Immature natural killer cell (primary cell): ENCODE results near the gene TFB1M. TPM values are rescaled to one million over a fixed set of nuclear protein-coding genes. Genes with fewer than 3 reads are reported as not detected.
"Not testable (repeated sequence)": the region's sequence is repeated elsewhere in the genome, so short reads cannot be mapped to it uniquely, and the experiment has no call there.

Experiments
- DNase-seq, 3 donors: peaks; one replicate each; pipeline ENCODE4 v3.0.0; 2022; ENCODE audit warnings: mixed read lengths in 1 of 3
- H3K27ac Mint-ChIP-seq, 6 donors: one replicate each; pipeline ENCODE4 v1.8.0; 2020; ENCODE audit warnings: mixed read lengths in 6 of 6, mild to moderate bottlenecking in 5 of 6, inconsistent platforms in 4 of 6, moderate library complexity in 3 of 6
- H3K27me3 Mint-ChIP-seq, 3 donors: one replicate each; pipeline ENCODE4 v1.8.0; 2020 to 2021; ENCODE audit warnings: low read depth in 3 of 3, mild to moderate bottlenecking in 3 of 3, mixed read lengths in 3 of 3, moderate library complexity in 3 of 3, inconsistent platforms in 1 of 3
- H3K36me3 Mint-ChIP-seq, 3 donors: one replicate each; pipeline ENCODE4 v1.8.0; 2020; ENCODE audit warnings: mixed read lengths in 3 of 3, inconsistent platforms in 2 of 3, mild to moderate bottlenecking in 2 of 3
- H3K4me1 Mint-ChIP-seq, 2 donors: one replicate each; pipeline ENCODE4 v1.8.0; 2020; ENCODE audit warnings: inconsistent platforms in 2 of 2, mild to moderate bottlenecking in 2 of 2, mixed read lengths in 2 of 2, moderate library complexity in 1 of 2
- H3K4me3 Mint-ChIP-seq, 5 donors: one replicate each; pipeline ENCODE4 v1.8.0; 2020; ENCODE audit warnings: mild to moderate bottlenecking in 5 of 5, mixed read lengths in 5 of 5, inconsistent platforms in 3 of 5, moderate library complexity in 3 of 5
- H3K9me3 Mint-ChIP-seq, 6 donors: one replicate each; pipeline ENCODE4 v1.8.0; 2020; ENCODE audit warnings: mild to moderate bottlenecking in 6 of 6, mixed read lengths in 6 of 6, inconsistent platforms in 4 of 6, moderate library complexity in 3 of 6
- polyA plus RNA-seq, 3 donors: library from polyadenylated mRNA; unstranded; fragments of 300-500 nt; fragmentation: Illumina TruSeq; gene quantifications; one replicate each; pipeline ENCODE4 v1.2.3, GENCODE V29; 2021

The TFB1M gene
- polyA plus RNA-seq, 3 donors from 2014 or later: 7.8 to 16.1 (median 10.6) TPM

DNA sequence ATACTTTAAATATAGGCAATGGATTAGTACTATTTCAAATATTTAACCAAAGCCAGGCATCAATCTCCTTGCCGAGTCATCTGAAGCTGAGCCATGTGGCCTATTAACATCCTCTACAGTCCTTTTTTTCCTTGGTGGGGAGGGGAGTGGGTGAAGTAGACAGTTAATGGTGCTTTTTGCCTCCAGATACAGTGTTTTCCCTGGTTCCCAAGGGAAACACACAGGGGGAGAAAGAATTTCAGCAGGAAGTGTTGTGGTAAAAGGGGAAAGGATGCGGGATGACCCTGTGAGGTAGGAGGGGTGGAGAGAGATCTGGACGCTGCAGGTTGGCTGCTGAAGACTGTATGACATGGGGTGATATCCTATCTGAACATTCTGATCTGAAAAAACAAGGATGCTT lies 40.9 kb downstream of the TFB1M start:
- peak overlapping the region in 1 of 6 donors; percentile 1 for H3K27ac Mint-ChIP-seq
- H3K9me3 Mint-ChIP-seq: no peaks in the 10 kb centered on the region
- H3K36me3 Mint-ChIP-seq: peaks cover 3 to 15% (median 4%) of the 10 kb centered on the region in 3 donors
- no peak for DNase-seq
- H3K27me3 Mint-ChIP-seq: no peaks in the 10 kb centered on the region
- peaks cover 6% of the 10 kb centered on the region in 2 donors for H3K4me1 Mint-ChIP-seq
- no peak overlapping the region for H3K4me3 Mint-ChIP-seq

DNA sequence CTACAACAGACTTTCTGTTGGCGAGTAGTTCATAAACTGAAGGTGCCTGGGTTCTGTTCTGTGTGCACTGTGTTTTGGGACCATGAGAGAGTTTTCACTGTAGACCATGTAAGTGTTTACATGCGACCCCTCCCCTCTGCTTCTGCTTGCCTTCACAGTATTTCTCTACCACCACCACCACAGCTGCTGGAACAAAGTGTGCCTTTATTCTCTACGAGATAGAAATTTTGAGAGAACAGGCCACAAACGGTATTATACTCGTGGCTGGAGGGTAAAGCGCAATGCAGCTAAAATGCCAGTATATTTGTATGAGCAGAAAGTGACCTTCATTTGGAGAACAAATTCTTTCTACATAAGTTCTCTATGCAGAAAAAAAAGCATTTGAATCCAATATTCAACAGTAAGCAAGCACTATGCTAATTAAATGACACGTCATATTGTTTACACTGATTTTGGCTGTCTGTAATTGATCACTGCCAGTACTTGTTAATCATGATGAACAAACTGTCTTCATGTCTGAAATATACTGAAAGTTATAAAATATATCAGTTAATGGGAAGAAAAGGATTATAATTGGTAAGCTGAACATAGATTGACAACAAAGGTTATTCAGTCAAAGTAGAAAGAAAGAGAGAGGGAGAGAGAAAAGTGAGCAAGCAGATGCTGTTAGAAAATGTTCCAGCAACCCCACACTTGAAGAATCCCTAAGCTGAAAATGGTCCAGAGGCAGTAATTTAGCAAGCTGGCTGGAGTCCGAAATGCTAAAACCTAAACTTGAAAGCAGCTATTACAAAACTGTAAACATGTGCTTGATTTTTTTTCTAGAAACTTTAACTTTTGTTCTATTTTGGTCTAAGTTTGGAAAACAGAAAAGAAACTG lies 41.7 kb downstream of the TFB1M start:
- no peaks in the 10 kb centered on the region for H3K9me3 Mint-ChIP-seq
- no peaks in the 10 kb centered on the region for H3K27me3 Mint-ChIP-seq
- peak overlapping the region in 1 of 6 donors; percentile 17 for H3K27ac Mint-ChIP-seq
- H3K36me3 Mint-ChIP-seq: peaks cover 4 to 18% (median 7%) of the 10 kb centered on the region in 3 donors
- DNase-seq: no peak
- H3K4me3 Mint-ChIP-seq: no peak overlapping the region
- peaks cover 9 to 13% of the 10 kb centered on the region in 2 donors for H3K4me1 Mint-ChIP-seq

DNA sequence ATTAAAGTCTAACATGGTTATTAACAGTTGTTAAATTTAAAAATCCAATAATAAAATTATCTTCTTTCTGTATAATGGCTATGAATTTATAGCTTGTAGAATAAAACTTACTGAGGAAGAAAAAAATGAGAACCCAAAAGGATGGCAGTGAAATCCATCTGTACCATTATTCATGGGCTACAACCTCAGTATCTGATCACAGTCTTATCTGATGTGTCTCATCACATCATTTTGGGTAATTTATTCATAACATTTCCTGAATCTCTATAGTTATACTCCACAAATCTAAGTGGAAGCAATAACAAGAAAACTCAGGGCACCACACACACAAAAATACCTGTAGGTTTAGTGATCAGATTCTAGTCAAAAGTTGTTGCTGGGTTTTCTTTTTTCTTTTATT lies 43.1 kb downstream of the TFB1M start:
- DNase-seq: no peak
- Mint-ChIP-seq H3K27ac (no peak overlapping the region), H3K4me3 (no peak overlapping the region), H3K4me1 (peaks cover 10 to 13% of the 10 kb centered on the region in 2 donors), H3K36me3 (peaks cover 4 to 18% (median 4%) of the 10 kb centered on the region in 3 donors), H3K27me3 (no peaks in the 10 kb centered on the region), H3K9me3 (no peaks in the 10 kb centered on the region)

DNA sequence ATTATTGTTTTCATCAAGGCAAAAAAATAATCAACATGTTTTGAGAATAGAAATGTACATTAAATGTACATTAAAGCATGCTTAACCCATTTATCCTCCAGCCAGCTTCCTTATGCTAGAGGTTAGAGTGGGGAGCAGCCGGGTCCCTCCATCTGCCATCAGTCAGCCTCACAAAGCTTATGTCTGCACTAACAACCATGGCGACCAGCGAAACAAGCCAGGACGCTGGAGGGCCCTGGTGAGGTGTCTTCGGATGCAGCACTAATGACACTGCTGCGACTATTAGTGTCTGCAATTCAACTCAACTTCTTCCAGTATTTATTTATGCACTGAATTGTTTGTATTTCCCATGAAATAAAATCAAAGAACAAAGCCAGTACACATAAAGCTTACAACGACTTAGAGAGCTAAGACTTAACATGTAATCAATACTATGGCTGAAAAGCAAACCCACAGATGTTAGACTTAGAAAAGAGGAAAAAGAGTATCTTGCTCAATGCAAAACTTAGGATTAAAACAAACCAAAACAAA lies 43.7 kb downstream of the TFB1M start:
- no peak for DNase-seq
- Mint-ChIP-seq H3K27ac (no peak overlapping the region), H3K4me1 (peaks cover 10 to 13% of the 10 kb centered on the region in 2 donors), H3K36me3 (peaks cover 4 to 18% (median 4%) of the 10 kb centered on the region in 3 donors), H3K27me3 (no peaks in the 10 kb centered on the region), H3K4me3 (no peak overlapping the region), H3K9me3 (no peaks in the 10 kb centered on the region)

DNA sequence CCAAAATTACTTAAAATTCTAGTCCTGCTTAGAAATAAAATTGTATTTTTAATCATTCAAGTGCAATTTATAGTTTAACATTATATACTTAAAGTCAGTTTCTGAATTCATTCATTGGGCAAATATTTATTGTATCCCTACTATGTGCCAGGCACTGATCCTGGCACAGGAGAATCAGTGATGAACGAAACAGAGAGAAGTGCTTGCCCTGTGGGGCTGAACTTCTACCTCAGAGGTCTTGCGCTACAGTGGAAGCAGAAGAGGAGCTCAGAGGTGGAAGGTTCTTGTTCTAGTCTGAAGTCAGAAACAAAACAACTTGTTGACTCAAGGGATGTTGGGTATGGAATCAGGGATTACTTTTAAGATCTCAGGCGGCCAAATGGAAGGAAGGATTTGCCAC lies 44.5 kb downstream of the TFB1M start:
- DNase-seq: no peak
- H3K27ac Mint-ChIP-seq: peak overlapping the region in 1 of 6 donors; percentile 51
- H3K9me3 Mint-ChIP-seq: no peaks in the 10 kb centered on the region
- peaks cover 9 to 13% of the 10 kb centered on the region in 2 donors for H3K4me1 Mint-ChIP-seq
- H3K27me3 Mint-ChIP-seq: no peaks in the 10 kb centered on the region
- H3K36me3 Mint-ChIP-seq: peaks cover 4 to 19% (median 4%) of the 10 kb centered on the region in 3 donors
- H3K4me3 Mint-ChIP-seq: no peak overlapping the region

DNA sequence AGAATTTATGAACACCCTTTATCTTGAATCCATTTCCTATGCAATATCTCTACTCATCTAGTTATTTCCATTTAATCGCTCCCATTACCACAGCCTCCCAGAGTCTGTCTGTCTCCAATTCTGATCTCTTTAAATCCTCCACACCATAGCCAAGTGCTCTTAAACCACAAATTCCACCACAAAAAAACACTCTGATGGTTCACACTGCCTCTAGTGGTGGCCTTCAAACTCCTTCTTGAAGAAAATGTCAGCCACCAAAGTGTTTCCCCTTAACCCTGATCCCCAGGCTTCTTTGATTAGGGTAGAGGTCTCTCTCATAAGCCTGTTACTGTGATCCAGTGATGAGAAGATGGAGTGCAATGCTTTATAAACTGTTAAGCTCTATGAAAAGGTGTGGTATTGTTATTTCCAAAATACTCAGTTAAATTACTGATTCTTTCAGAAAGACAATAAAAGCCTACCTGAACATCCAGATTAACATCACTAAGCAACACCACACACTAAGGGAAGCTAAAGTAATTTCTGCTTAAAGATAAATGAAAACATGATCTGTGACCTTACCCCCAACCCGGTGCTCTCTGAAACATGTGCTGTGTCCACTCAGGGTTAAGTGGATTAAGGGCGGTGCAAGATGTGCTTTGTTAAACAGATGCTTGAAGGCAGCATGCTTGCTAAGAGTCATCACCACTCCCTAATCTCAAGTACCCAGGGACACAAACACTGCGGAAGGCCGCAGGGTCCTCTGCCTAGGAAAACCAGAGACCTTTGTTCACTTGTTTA lies 46.0 kb downstream of the TFB1M start:
- peaks cover 8 to 16% (median 9%) of the 10 kb centered on the region in 3 donors for H3K36me3 Mint-ChIP-seq
- peak; percentile 9 to 29 (median 22) for DNase-seq
- peak overlapping the region in 1 of 6 donors; percentile 17 for H3K27ac Mint-ChIP-seq

DNA sequence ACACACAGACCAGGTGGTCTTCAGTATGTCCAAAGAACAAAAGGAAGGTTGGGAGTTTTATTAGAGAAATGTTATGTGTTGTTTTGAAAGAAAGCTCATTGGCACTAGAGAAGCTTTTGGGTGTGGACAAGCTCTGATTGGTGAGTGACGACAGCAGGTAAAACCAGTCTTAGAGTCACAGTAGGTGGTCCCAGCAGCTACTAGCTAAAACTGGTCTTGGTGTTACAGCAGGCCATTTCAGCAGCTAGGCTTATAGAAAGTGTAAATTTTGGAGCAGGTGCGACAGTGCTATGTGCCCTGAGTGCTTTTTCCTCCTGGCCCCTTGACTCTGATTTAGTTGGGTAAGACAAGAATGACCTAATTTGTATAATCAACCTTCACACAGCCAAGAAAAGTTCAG lies 46.9 kb downstream of the TFB1M start:
- peaks cover 8 to 16% (median 9%) of the 10 kb centered on the region in 3 donors for H3K36me3 Mint-ChIP-seq
- peaks cover 8% of the 10 kb centered on the region in 2 donors for H3K4me1 Mint-ChIP-seq
- H3K4me3 Mint-ChIP-seq: no peak overlapping the region
- H3K27me3 Mint-ChIP-seq: no peaks in the 10 kb centered on the region
- no peak overlapping the region for H3K27ac Mint-ChIP-seq
- no peak for DNase-seq
- H3K9me3 Mint-ChIP-seq: no peaks in the 10 kb centered on the region

More for the DNA sequence above, 46.0 kb downstream of the TFB1M start:
- not testable (repeated sequence) for H3K4me1 Mint-ChIP-seq, H3K27me3 Mint-ChIP-seq, H3K4me3 Mint-ChIP-seq, H3K9me3 Mint-ChIP-seq

DNA sequence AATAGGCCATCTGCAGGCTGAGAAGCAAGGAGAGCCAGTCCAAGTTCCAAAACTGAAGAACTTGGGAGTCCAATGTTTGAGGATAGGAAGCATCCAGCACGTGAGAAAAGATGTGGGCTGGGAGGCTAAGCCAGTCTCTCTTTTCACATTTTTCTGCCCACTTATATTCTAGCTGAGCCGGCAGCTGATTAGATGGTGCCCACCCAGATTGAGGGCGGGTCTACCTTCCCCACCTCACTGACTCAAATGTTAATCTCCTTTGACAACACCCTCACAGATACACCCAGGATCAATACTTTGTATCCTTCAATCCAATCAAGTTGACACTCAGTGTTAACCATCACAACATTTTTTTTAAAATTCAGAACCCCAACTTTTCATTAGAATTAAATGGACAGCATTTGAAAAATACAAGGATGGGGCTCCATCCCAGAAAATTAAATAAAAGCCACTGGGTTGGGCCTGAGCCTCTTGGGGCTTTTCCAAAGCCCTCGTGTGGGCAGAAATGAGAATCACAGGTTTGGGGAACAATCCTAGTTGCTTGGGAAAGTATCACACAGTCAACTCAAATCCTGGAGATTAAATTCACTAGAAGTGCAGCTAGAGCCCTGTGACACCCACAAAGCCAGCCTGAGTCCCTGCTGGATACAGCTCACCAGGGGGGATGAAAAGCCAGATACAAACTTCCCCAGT lies 48.3 kb downstream of the TFB1M start:
- peaks cover 0 to 2% (median 0%) of the 10 kb centered on the region in 3 donors for H3K27me3 Mint-ChIP-seq
- peaks cover 8 to 16% (median 9%) of the 10 kb centered on the region in 3 donors for H3K36me3 Mint-ChIP-seq
- peaks cover 7 to 12% of the 10 kb centered on the region in 2 donors for H3K4me1 Mint-ChIP-seq
- no peak for DNase-seq
- H3K4me3 Mint-ChIP-seq: no peak overlapping the region
- no peaks in the 10 kb centered on the region for H3K9me3 Mint-ChIP-seq
- H3K27ac Mint-ChIP-seq: no peak overlapping the region

DNA sequence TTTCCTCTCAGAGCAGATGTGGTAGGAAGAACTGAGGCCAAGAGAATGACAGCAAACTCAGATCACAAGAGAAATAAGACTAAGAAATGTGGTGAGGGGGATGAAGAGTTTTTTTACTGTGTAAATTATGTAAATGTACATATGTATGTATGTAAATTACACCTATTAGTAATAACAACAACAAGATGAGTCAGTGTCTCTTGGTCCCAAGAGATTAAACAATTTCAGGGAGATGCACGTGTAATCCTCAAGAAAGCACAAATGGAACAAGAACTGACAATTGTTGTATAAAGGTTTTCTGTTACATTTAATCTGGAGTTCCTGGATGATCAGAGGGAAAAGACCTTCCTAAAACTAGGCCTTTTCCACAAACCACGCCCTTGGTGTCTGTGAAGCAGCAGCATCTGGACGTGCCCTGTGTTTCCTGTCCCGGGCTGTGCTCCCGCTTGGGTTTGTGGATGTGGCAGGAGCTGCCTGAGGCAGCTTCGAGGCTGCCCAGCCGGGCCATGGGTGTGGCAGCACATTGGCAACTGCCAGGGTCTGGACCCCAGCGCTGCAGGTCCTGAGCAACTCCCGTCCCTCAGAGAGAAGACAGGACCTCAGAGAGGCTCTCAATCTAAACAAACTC lies 49.5 kb downstream of the TFB1M start:
- peaks cover 0 to 2% (median 0%) of the 10 kb centered on the region in 3 donors for H3K27me3 Mint-ChIP-seq
- H3K36me3 Mint-ChIP-seq: peaks cover 8 to 22% (median 12%) of the 10 kb centered on the region in 3 donors
- H3K4me1 Mint-ChIP-seq: peaks cover 7 to 12% of the 10 kb centered on the region in 2 donors
- H3K9me3 Mint-ChIP-seq: no peaks in the 10 kb centered on the region
- DNase-seq: no peak
- H3K27ac Mint-ChIP-seq: peak overlapping the region in 2 of 6 donors; percentile 3 to 61
- no peak overlapping the region for H3K4me3 Mint-ChIP-seq

DNA sequence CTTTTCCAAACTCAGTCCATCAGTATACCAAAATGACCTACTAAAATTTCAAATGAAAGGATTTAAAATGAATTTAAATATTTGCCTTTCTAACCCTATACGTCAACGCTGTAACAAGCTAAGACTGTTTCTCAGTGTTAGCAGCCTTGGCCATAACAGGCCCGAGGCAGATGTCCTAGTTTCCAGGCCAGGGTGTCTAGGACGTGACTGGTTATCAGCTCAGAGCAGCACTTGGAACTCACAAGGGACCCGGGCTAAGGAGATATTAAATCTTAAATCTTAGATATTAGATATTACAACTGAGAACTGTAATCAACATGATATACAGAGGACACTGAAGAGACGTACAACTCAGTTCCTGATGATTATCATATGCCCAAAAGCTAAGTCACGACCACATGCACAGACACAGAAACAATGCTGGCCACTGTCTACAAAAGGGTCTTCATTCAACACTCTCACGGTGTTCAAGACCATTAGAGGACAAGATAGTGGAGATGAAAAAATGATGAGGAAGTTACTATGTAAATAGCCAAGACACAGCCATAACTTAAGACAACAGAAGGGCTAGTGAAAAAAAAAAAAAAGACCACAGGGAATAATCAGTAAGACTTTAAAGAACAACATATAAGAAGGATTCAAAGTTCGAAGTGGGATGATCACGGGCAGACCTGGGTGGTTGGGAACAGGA lies 50.8 kb downstream of the TFB1M start, which contains the start of gene CLDN20:
CLDN20 (plus strand) TSS at position 641 of the 691 bp plus-strand sequence. CDS start 11,707 bp downstream, outside the sequence.
- Mint-ChIP-seq H3K9me3 (no peaks in the 10 kb centered on the region), H3K36me3 (peaks cover 8 to 31% (median 14%) of the 10 kb centered on the region in 3 donors), H3K27me3 (peaks cover 0 to 2% (median 0%) of the 10 kb centered on the region in 3 donors), H3K27ac (peak within 1 kb of the TSS in 2 of 6 donors; percentile 3 to 61), H3K4me3 (no peak within 1 kb of the TSS), H3K4me1 (peaks cover 7 to 12% of the 10 kb centered on the region in 2 donors)
- no peak for DNase-seq

DNA sequence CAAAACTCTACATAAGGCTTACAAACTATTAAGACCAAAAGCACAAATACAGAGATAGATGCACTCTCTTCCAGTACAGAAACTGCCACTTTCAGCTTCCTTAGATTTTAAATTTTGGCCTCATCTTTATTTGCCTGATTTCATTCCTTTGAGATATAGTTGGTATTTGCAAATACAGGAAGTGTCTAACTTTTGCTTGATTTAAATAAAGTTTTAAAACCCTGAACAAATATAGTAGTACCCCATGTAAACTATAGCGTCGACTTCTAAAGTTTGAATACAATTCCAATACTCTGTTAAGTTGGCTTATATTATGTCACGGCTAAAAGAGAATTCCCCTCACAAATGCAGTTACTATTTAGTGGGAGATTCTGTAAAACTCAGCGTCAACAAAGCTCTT lies 51.6 kb downstream of the TFB1M start:
- H3K4me1 Mint-ChIP-seq: peaks cover 1 to 5% of the 10 kb centered on the region in 2 donors
- H3K4me3 Mint-ChIP-seq: no peak overlapping the region
- H3K9me3 Mint-ChIP-seq: no peaks in the 10 kb centered on the region
- H3K27ac Mint-ChIP-seq: no peak overlapping the region
- DNase-seq: no peak
- peaks cover 0 to 2% (median 0%) of the 10 kb centered on the region in 3 donors for H3K27me3 Mint-ChIP-seq
- H3K36me3 Mint-ChIP-seq: peaks cover 7 to 33% (median 18%) of the 10 kb centered on the region in 3 donors

DNA sequence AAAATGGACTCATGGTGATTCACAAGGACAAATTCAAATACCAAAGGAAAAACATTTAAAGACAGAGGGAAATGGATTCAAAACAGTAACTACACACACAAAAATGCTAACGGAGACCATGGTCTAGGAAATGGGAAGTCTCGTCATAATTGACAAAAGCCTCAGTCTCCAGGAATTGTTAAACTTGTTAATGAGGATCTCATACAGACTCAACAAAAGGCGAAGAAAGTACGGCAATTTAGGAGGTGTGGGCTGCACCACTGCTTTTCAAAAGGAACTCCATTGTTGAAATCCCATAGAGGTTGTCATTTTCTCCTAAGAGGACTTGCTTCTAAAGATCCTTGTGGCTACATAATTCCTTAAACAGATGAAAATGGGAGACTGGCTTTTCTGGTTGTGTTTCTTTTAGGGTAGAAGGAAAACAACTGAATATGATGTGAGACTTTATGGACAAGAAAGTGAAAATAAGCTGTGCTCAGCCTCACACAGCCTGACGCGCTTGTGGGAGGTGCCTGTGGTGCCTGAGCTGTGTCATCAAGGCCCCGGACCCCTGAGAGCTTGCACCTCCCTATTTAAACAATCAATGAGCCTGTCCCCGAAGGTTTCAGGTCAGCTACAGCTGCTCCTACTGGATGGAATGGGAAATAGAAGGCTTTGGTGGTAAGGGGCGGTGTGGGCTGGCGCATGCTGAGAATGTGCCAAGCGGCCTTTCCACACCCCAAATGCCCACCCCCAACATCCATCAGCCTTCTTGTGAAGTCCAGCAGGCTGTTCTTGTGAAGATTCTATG lies 53.0 kb downstream of the TFB1M start:
- Mint-ChIP-seq H3K27me3 (peaks cover 0 to 2% (median 0%) of the 10 kb centered on the region in 3 donors), H3K9me3 (no peaks in the 10 kb centered on the region), H3K27ac (peak overlapping the region in 1 of 6 donors; percentile 51), H3K4me1 (peaks cover 0 to 5% of the 10 kb centered on the region in 2 donors), H3K36me3 (peaks cover 13 to 40% (median 23%) of the 10 kb centered on the region in 3 donors), H3K4me3 (no peak overlapping the region)
- no peak for DNase-seq
